ENCODE results near the gene GPR78.
"Not testable (repeated sequence)": the region's sequence is repeated elsewhere in the genome, so short reads cannot be mapped to it uniquely, and the experiment has no call there.

The GPR78 gene

DNA sequence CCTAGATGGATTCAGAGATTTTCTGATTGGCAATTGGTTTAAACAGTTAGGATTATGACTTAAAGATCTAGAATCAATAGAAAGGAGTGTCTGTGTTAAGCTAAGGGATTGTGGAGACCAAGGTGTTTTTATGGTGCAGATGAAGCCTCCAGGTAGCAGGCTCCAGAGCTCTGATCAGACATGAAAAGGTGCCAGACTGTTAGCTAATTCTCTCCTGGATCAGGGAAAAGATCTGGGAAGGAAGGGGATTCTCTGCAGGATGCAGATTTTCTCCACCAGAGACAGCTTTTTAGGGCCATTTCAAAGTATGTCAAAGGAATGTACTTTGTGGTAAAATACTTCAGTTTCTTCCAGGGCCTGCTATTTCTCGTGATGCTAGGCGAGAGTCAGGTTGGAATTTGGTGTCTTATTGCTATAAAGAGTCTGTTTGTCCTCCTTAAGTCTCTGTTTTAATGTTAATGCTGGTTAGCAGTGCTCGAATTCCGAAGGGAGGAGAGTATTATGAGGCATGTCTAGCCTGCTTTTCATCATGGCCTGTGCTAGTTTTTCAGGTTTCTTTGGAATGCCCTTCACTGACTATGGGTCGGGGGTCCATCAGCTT, 12.0 kb upstream of the GPR78 start:
- DNase-seq: no peak
- H3K27ac Mint-ChIP-seq: no peak overlapping the region
- CTCF ChIA-PET: no interaction called here
- H3K4me1 Mint-ChIP-seq: no peaks in the 10 kb centered on the region
- H3K27me3 Mint-ChIP-seq: no peaks in the 10 kb centered on the region
- no peak overlapping the region for H3K4me3 Mint-ChIP-seq
- no peaks in the 10 kb centered on the region for H3K9me3 Mint-ChIP-seq
- H3K36me3 Mint-ChIP-seq: no peaks in the 10 kb centered on the region

DNA sequence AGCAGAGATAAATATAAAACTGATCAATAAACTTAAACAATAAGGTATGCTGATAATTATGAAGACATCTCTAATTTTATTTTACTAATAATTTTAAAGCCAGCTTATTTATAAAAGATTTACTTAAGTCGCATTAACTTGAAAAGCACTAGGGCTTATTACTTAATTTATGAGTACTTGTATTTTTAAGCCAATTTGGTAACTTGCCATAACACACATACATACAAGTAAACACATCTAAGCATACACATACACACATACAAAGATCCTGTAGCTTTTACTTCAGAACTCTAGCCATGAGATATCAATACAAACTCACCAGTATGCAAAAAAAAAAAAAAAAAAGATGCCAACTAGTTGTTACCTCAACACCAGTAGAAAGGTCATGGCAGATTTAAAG, 10.0 kb upstream of the GPR78 start:
- no peak overlapping the region for H3K4me3 Mint-ChIP-seq
- H3K27ac Mint-ChIP-seq: no peak overlapping the region
- no peaks in the 10 kb centered on the region for H3K36me3 Mint-ChIP-seq
- no peaks in the 10 kb centered on the region for H3K27me3 Mint-ChIP-seq
- H3K4me1 Mint-ChIP-seq: no peaks in the 10 kb centered on the region
- DNase-seq: no peak
- no peaks in the 10 kb centered on the region for H3K9me3 Mint-ChIP-seq
- CTCF ChIA-PET: no interaction called here

DNA sequence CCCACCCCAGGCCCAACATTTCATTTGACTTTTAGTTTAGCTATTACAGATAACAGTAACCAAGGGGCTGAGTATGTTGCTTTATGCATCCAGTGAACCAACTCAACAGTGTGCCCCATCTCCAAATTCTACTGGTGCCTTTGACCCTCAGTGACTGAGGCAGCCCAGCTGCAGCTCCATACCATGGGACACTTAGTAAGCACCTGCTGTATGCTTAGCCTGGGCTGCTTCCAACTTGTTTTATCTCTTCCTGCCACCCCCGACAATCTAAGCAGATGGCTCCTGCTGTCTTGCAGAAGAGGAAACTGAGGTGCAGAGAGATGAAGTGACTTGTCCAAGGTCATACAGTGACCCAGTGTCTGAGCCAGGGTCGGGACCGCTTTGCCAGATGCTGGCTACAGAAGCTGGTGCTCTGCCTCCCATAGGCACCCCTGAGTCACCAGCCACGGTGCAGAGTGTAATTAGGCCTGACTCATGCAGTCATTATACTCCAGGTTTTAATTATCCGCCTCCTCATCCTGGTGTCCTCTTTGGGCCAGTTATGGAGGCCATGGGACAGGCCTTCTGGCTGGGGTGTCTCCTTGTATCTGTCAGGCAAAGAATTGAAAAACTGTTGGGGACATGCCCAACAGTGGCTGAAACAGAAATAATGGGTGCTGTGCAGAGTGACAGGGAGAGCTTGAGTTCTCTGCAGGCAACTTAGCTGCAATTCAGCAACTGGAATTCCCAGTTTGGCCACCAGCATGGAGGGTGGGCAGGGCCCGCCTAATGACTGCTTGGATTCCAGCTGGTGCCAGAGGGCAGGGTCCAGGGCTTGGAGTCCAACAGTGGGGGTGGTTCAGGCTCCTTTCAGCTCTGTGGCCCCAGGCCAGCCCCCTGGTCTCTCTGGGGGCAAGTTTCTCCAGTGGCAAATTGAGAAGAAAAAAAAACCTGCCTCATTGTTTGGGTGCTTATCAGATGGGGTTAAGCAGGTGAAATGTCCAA, 8.2 kb upstream of the GPR78 start:
- H3K36me3 Mint-ChIP-seq: no peaks in the 10 kb centered on the region
- no peaks in the 10 kb centered on the region for H3K9me3 Mint-ChIP-seq
- H3K4me1 Mint-ChIP-seq: no peaks in the 10 kb centered on the region
- no peak overlapping the region for H3K27ac Mint-ChIP-seq
- no peak for DNase-seq
- CTCF ChIA-PET: no interaction called here
- no peak overlapping the region for H3K4me3 Mint-ChIP-seq
- no peaks in the 10 kb centered on the region for H3K27me3 Mint-ChIP-seq

DNA sequence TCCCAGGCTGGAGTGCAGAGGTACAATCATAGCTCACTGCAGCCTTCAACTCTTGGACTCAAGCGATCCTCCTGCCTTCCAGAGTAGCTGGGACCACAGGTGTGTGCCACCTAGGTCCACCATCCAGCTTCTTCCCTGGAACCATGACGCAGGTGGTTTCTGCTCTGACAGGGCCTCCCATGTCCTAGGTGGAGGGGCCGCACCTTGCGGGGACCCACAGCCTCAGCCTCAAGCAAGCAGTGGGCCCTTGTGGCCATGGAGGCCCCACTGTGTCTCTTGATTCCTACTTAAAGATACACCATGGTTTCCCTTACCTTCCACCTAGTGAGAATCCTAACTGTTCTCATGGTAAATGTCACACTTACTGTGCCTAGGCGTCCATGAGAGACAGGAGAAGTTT, 6.9 kb upstream of the GPR78 start:
- Mint-ChIP-seq H3K4me1 (no peaks in the 10 kb centered on the region), H3K27me3 (no peaks in the 10 kb centered on the region), H3K27ac (no peak overlapping the region), H3K4me3 (no peak overlapping the region), H3K9me3 (no peaks in the 10 kb centered on the region), H3K36me3 (no peaks in the 10 kb centered on the region)
- CTCF ChIA-PET: no interaction called here
- DNase-seq: no peak

DNA sequence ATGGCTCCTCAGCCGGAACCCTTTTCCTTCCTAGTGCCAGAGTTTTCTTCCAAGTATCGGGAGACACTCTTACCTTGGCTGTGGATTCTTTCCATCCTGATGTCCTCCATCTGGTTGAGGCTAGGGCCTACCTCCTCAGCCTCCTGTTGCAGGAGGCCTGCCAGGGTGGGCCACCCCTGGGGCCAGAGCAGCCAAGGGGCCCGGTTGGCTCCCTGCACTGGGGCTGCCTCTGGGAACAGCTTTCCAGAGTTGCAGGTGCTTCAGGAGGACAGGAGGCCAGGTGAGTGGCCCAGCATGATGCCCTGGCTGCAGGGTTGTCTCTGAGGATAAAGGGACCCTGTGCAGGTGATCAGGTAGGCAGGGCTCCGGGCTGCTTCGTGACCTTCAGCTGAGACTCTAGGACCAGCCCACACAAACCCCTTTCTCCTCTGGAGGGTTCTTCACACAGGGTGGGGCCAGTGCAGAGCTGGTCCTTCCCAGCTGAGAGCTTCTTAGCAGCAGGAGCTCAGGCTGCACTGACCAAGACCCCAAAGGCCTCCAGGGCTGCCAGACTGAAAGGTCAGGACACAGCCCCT, 5.3 kb upstream of the GPR78 start:
- DNase-seq: no peak
- no peaks in the 10 kb centered on the region for H3K9me3 Mint-ChIP-seq
- H3K36me3 Mint-ChIP-seq: no peaks in the 10 kb centered on the region
- no peaks in the 10 kb centered on the region for H3K4me1 Mint-ChIP-seq
- peaks cover 9% of the 10 kb centered on the region for H3K27me3 Mint-ChIP-seq
- H3K4me3 Mint-ChIP-seq: no peak overlapping the region
- no peak overlapping the region for H3K27ac Mint-ChIP-seq
- CTCF ChIA-PET: no interaction called here

DNA sequence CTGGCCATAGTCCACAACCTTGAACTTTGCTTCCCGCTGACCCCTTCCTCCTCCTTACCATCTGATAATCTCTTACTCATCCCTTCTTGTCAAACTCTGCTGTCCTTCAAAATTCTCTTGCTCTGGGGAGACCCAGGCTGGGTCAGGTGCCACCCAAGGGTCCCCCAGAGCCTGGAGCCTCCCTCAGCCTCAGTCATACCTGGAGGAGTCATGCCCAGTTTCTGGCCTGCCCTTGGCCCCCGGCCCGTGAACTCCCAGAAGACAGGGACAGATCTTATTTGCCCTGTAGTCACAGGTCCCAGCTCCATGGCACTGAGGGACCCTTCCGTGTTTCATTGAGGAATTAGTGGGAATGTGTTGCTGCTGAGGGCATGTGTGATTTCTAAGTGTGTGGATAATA, 4.7 kb upstream of the GPR78 start:
- CTCF ChIA-PET: no interaction called here
- no peak overlapping the region for H3K4me3 Mint-ChIP-seq
- no peak for DNase-seq
- no peaks in the 10 kb centered on the region for H3K36me3 Mint-ChIP-seq
- H3K27ac Mint-ChIP-seq: no peak overlapping the region
- H3K27me3 Mint-ChIP-seq: peaks cover 15% of the 10 kb centered on the region
- no peaks in the 10 kb centered on the region for H3K9me3 Mint-ChIP-seq
- no peaks in the 10 kb centered on the region for H3K4me1 Mint-ChIP-seq

DNA sequence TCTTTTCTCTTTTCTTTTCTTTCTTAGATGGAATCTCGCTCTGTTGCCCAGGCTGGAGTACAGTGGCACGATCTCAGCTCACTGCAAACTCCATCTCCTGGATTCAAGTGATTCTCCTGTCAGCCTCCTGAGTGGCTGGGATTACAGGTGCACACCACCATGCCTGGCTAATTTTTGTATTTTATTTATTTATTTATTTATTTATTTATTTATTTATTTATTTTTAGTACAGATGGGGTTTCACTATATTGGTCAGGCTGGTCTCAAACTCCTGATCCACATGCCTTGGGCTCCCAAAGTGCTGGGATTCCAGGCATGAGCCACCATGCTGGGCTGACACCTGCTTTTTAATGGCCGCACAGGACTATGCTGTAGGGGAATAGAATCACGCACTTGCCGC, 3.6 kb upstream of the GPR78 start:
- H3K9me3 Mint-ChIP-seq, H3K36me3 Mint-ChIP-seq, DNase-seq, H3K4me3 Mint-ChIP-seq, H3K27ac Mint-ChIP-seq, H3K4me1 Mint-ChIP-seq, CTCF ChIA-PET: not testable (repeated sequence)
- peaks cover 23% of the 10 kb centered on the region for H3K27me3 Mint-ChIP-seq

DNA sequence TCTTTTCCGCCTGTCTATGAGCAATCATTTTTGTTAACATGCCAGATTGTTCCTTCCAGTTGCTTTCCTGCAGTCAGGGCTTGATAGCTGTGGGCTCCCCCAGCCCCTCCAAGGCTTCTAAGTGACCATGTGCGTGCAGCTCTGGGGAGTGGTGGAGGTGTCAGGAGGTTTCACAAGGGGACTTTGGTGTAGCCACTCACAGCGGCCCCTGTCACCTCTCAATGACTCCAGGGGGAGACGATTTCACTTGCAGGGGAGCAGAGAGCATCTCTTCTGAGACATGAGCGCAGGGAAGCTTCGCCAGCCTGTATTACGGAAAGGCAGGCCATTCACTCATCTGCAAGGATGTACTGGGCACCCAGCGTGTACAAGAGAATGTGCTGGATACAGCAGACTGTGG, 3.1 kb upstream of the GPR78 start:
- CTCF ChIA-PET: no interaction called here
- Mint-ChIP-seq H3K4me1 (no peaks in the 10 kb centered on the region), H3K27ac (no peak overlapping the region), H3K27me3 (peaks cover 27% of the 10 kb centered on the region), H3K36me3 (no peaks in the 10 kb centered on the region), H3K9me3 (no peaks in the 10 kb centered on the region), H3K4me3 (no peak overlapping the region)
- DNase-seq: no peak

DNA sequence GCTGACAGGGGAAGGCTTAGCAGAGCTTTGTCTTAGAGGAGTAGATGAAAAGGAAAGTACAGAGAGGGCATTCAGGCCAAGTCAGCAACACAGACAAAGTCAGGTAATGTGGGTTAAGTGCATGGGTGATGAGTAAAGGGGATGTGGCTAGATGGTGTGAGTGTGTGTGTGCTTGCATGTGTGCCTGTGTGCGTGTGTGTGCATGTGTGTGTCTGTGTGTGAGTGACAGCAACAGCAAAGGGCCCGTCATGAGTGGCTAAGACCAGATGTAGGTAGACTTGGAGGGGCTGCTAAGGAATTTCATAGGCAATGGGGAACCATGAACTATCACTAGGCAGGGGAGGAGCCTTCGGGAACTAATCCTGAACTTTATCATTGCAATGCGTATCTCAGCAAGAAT, 2.2 kb upstream of the GPR78 start:
- no peaks in the 10 kb centered on the region for H3K4me1 Mint-ChIP-seq

DNA sequence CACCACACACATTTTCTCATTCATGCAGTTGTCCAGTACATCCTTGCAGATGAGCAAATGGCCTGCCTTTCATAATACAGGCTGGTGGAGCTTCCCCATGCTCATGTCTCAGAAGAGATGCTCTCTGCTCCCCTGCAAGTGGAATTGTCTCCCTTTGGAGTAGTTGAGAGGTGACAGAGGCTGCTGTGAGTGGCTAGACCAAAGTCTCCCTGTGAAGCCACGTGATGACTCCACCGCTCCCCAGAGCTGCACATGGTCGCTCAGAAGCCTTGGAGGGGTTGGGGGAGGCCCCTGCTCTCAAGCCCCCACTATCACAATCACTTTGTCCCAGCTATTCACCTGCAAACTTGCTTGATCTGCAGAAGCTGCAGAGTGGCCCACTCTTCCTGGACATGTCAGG, 1.5 kb upstream of the GPR78 start:
- DNase-seq: no peak
- Mint-ChIP-seq H3K36me3 (no peaks in the 10 kb centered on the region), H3K27me3 (peaks cover 31% of the 10 kb centered on the region), H3K4me1 (no peaks in the 10 kb centered on the region), H3K4me3 (no peak overlapping the region), H3K9me3 (no peaks in the 10 kb centered on the region), H3K27ac (no peak overlapping the region)
- CTCF ChIA-PET: no interaction called here

More for the DNA sequence above, 2.2 kb upstream of the GPR78 start:
- H3K36me3 Mint-ChIP-seq: no peaks in the 10 kb centered on the region
- CTCF ChIA-PET: no interaction called here
- H3K27ac Mint-ChIP-seq: no peak overlapping the region
- H3K9me3 Mint-ChIP-seq: no peaks in the 10 kb centered on the region
- no peak for DNase-seq
- H3K4me3 Mint-ChIP-seq: no peak overlapping the region
- peaks cover 31% of the 10 kb centered on the region for H3K27me3 Mint-ChIP-seq

DNA sequence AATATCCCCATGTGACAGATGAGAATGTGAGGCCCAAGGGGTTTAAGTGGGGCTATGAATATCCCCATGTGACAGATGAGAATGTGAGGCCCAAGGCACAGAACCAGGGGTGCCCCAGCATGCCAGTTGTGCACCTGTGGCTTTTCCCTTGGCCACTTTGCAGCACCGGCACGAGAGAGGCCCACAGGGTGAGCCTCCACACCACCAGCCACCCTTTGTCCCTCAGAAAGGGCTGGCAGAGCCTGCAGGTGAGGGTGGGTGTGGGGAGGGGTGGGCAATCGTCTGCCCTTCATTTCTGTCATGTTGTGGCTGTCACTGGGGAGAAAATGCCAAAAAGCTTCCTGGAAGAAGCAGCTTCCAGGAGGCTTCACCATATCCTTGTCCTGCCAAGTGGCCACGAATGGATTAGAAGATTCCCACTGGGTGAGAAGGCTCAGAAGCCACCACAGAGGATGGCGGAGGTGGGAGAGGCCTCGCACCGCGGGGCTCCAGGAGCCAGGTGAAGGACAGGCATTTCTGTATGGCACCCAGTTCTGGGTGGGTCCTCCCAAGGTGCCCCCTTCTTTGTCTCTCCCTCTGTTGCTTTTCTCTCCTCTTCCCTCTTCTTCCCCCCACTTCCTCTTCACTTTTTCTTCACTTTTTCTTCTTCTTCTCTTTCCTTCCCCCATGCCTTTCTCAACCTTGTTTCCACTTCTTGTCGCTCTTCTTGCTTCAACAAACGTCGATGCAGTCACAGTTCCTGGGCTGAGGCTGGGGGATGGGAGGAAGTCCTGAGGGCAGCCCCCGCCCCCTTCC, 469 bp upstream of the GPR78 start:
- H3K9me3 Mint-ChIP-seq: no peaks in the 10 kb centered on the region
- DNase-seq: no peak
- no peaks in the 10 kb centered on the region for H3K36me3 Mint-ChIP-seq
- CTCF ChIA-PET: no interaction called here
- H3K4me1 Mint-ChIP-seq: no peaks in the 10 kb centered on the region
- peaks cover 31% of the 10 kb centered on the region for H3K27me3 Mint-ChIP-seq
- no peak overlapping the region for H3K4me3 Mint-ChIP-seq
- H3K27ac Mint-ChIP-seq: no peak overlapping the region

DNA sequence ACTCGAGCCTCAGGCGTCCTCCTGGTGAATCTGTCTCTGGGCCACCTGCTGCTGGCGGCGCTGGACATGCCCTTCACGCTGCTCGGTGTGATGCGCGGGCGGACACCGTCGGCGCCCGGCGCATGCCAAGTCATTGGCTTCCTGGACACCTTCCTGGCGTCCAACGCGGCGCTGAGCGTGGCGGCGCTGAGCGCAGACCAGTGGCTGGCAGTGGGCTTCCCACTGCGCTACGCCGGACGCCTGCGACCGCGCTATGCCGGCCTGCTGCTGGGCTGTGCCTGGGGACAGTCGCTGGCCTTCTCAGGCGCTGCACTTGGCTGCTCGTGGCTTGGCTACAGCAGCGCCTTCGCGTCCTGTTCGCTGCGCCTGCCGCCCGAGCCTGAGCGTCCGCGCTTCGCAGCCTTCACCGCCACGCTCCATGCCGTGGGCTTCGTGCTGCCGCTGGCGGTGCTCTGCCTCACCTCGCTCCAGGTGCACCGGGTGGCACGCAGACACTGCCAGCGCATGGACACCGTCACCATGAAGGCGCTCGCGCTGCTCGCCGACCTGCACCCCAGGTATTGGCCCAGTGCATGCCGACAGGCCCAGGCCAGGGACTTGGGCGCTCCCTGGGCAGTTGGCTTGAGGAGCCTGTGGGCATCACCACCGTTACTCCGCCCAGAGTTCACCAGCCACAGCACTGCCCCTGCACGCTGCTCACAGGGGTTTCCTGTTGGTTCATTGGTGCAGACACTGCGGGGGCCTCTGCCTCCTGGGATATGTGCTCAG, 1.1 kb downstream of the GPR78 start:
- peak; percentile 11 for DNase-seq
- CTCF ChIA-PET: no interaction called here
- H3K27me3 Mint-ChIP-seq: peaks cover 31% of the 10 kb centered on the region
- no peaks in the 10 kb centered on the region for H3K9me3 Mint-ChIP-seq
- H3K4me3 Mint-ChIP-seq: no peak overlapping the region
- no peak overlapping the region for H3K27ac Mint-ChIP-seq
- H3K36me3 Mint-ChIP-seq: no peaks in the 10 kb centered on the region
- H3K4me1 Mint-ChIP-seq: no peaks in the 10 kb centered on the region

DNA sequence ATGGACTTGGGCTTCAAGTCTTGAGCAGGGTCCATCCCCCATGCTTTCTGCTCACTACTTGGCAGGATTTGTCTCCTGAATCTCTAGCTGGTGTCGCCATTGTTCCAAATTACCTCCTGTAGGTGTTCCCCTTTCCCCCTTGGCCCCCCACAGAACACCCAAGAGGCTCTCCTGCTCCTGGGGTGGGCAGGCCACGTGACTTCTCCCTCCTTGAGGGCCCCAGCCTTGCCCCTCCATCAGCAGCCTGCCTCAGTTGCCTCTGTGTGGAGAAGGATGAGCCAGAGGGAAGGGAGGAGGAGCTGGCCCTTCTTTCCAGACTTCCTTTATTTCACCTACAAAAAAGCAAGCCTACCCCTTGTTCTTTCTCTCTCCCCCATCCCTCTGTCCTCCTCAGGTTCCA, 1.8 kb downstream of the GPR78 start:
- H3K9me3 Mint-ChIP-seq: no peaks in the 10 kb centered on the region
- H3K27ac Mint-ChIP-seq: no peak overlapping the region
- H3K27me3 Mint-ChIP-seq: peaks cover 31% of the 10 kb centered on the region
- CTCF ChIA-PET: no interaction called here
- DNase-seq: no peak
- H3K4me3 Mint-ChIP-seq: no peak overlapping the region
- no peaks in the 10 kb centered on the region for H3K36me3 Mint-ChIP-seq
- H3K4me1 Mint-ChIP-seq: no peaks in the 10 kb centered on the region

DNA sequence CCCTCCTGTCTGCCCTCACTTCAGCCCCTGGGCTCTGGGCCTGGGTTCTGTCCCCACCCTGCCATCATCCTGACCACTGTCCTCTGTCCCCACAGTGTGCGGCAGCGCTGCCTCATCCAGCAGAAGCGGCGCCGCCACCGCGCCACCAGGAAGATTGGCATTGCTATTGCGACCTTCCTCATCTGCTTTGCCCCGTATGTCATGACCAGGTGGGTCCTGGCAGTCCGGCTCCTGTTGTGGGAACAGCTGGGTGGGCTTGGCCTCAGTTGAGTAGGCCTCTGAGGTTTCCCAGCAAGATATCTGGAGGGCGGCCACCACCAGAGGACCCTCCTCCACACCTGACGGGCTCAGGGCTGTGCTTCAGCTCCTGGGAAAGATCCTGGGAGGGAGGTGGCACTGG, 2.2 kb downstream of the GPR78 start:
- peaks cover 31% of the 10 kb centered on the region for H3K27me3 Mint-ChIP-seq
- no peak overlapping the region for H3K4me3 Mint-ChIP-seq
- H3K27ac Mint-ChIP-seq: no peak overlapping the region
- no peak for DNase-seq
- H3K9me3 Mint-ChIP-seq: no peaks in the 10 kb centered on the region
- no peaks in the 10 kb centered on the region for H3K36me3 Mint-ChIP-seq
- CTCF ChIA-PET: no interaction called here
- no peaks in the 10 kb centered on the region for H3K4me1 Mint-ChIP-seq
